GM12875 (cell line): ENCODE data around the gene WNT11.

Experiments
- H3K4me3 ChIP-seq: one replicate; pipeline ENCODE4 v1.5.1; 2011; ENCODE audit warnings: low read depth, low read length, control low read depth
- CTCF ChIP-seq: IDR thresholded peaks from 2 replicates; pipeline ENCODE4 v1.5.1; 2011; ENCODE audit warnings: low read depth, mild to moderate bottlenecking, control low read depth, inconsistent platforms, low read length, moderate library complexity, borderline replicate concordance; ENCODE audit not compliant: insufficient read depth

The WNT11 gene

GRCh38 chr11:76166314-76166713 is 40.0 kb downstream of the WNT11 start:
- TF ChIP-seq CTCF, result no peak
- no peak overlapping the region for H3K4me3 ChIP-seq

GRCh38 chr11:76164861-76165751 is 41.2 kb downstream of the WNT11 start:
- TF ChIP-seq CTCF, result no peak
- H3K4me3 ChIP-seq, result no peak overlapping the region

- no peak overlapping the region for H3K4me3 ChIP-seq
- no peak for TF ChIP-seq CTCF
Measured at GRCh38 chr11:76164081-76164480, 42.2 kb downstream of the WNT11 start.

GRCh38 chr11:76163289-76163880 is 42.9 kb downstream of the WNT11 start:
- TF ChIP-seq CTCF, result no peak
- no peak overlapping the region for H3K4me3 ChIP-seq

GRCh38 chr11:76162336-76163288 is 43.7 kb downstream of the WNT11 start:
- TF ChIP-seq CTCF, result no peak

GRCh38 chr11:76161261-76161961 is 44.9 kb downstream of the WNT11 start:
- TF ChIP-seq CTCF, result no peak
- H3K4me3 ChIP-seq, result no peak overlapping the region

More at GRCh38 chr11:76162336-76163288, 43.7 kb downstream of the WNT11 start:
- H3K4me3 ChIP-seq, result no peak overlapping the region
